Fibroblast of peridontal ligament (primary cell): ENCODE results near the gene GZMH.
"Not testable (repeated sequence)": the region's sequence is repeated elsewhere in the genome, so short reads cannot be mapped to it uniquely, and the experiment has no call there.

Experiments
- DNase-seq: peaks from one replicate; pipeline ENCODE4 v3.0.0-alpha.2; 2010; ENCODE audit errors: extremely low read depth

Gene GZMH

GRCh38 chr14:24595073-24595808 is 14.2 kb downstream of the GZMH start:
- no peak for DNase-seq

GRCh38 chr14:24591004-24591403 is 18.5 kb downstream of the GZMH start:
- not testable (repeated sequence) for DNase-seq

- DNase-seq, result not testable (repeated sequence)
Measured at GRCh38 chr14:24584402-24584801, 25.1 kb downstream of the GZMH start.

- no peak for DNase-seq
Measured at GRCh38 chr14:24578558-24578957, 30.9 kb downstream of the GZMH start.

- DNase-seq, result no peak
Measured at GRCh38 chr14:24576771-24577170, 32.7 kb downstream of the GZMH start.

GRCh38 chr14:24576182-24576581 is 33.3 kb downstream of the GZMH start, which contains the start of gene CTSG:
Gene CTSG, minus strand, starts transcription at chr14:24576250. Its CDS starts 27 bp downstream, at chr14:24576223.
- no peak for DNase-seq

GRCh38 chr14:24574206-24574774 is 35.2 kb downstream of the GZMH start:
- no peak for DNase-seq

GRCh38 chr14:24566318-24566717 is 43.2 kb downstream of the GZMH start:
- no peak for DNase-seq

- no peak for DNase-seq
Measured at GRCh38 chr14:24565766-24566165, 43.7 kb downstream of the GZMH start.

GRCh38 chr14:24563505-24563904 is 46.0 kb downstream of the GZMH start:
- no peak for DNase-seq

- peak; percentile 5 for DNase-seq
Measured at GRCh38 chr14:24556756-24557155, 52.7 kb downstream of the GZMH start.
